Measurements from ENCODE around the gene OR2M5. TPM values are rescaled to one million over a fixed set of nuclear protein-coding genes. Genes with fewer than 3 reads are reported as not detected.

The OR2M5 gene
- total RNA-seq, result not detected
- polyA plus RNA-seq (ENCODE audit: insufficient read length in 2 of 2), result not detected
- long read RNA-seq, donor 1, result 0 reads
- long read RNA-seq, donor 2, result 0 reads
- long read RNA-seq, donor 3, result 0 reads
- long read RNA-seq, donor 4, result 0 reads

- H3K4me3 ChIP-seq (ENCODE audit: low read depth, low read length), result no peak within 1 kb of the TSS
- no CpG with 5 or more reads among the region's 3 CpGs for WGBS (ENCODE audit: insufficient coverage)
Observed at GRCh38 chr1:248144513-248145198, at the start of gene OR2M5. TSS of gene OR2M5 (plus strand) at chr1:248145148. CDS start at chr1:248145148, 0 bp downstream.

GRCh38 chr1:248098529-248098928, 46.4 kb upstream of the OR2M5 start:
- no peak for DNase-seq (ENCODE audit: low read depth in 4 of 6, low spot score in 6 of 6)
- Histone ChIP-seq H3K4me3 (ENCODE audit: low read depth, low read length) (no peak overlapping the region), H3K4me1 (ENCODE audit: control insufficient read depth, insufficient read depth, low read length) (no peaks in the 10 kb centered on the region), H3K27ac (ENCODE audit: low read depth, low read length) (no peak overlapping the region), H3K9me3 (ENCODE audit: control insufficient read depth, insufficient read depth, low read length) (no peaks in the 10 kb centered on the region), H3K27me3 (ENCODE audit: control insufficient read depth, insufficient read depth, low read length) (no peaks in the 10 kb centered on the region), H3K36me3 (ENCODE audit: control insufficient read depth, insufficient read depth, low read length) (no peaks in the 10 kb centered on the region)
- no CpG with 5 or more reads among the region's 1 CpG for WGBS (ENCODE audit: insufficient coverage)

More at GRCh38 chr1:248144513-248145198, at the start of gene OR2M5:
- Histone ChIP-seq H3K36me3 (ENCODE audit: control insufficient read depth, insufficient read depth, low read length) (no peaks in the 10 kb centered on the region), H3K27ac (ENCODE audit: low read depth, low read length) (no peak within 1 kb of the TSS), H3K27me3 (ENCODE audit: control insufficient read depth, insufficient read depth, low read length) (no peaks in the 10 kb centered on the region), H3K4me1 (ENCODE audit: control insufficient read depth, insufficient read depth, low read length) (no peaks in the 10 kb centered on the region), H3K9me3 (ENCODE audit: control insufficient read depth, insufficient read depth, low read length) (no peaks in the 10 kb centered on the region)
- DNase-seq (ENCODE audit: low read depth in 4 of 6, low spot score in 6 of 6), result no peak

- Histone ChIP-seq H3K27ac (ENCODE audit: low read depth, low read length) (no peak overlapping the region), H3K9me3 (ENCODE audit: control insufficient read depth, insufficient read depth, low read length) (peaks cover 5% of the 10 kb centered on the region), H3K36me3 (ENCODE audit: control insufficient read depth, insufficient read depth, low read length) (no peaks in the 10 kb centered on the region), H3K4me1 (ENCODE audit: control insufficient read depth, insufficient read depth, low read length) (no peaks in the 10 kb centered on the region), H3K4me3 (ENCODE audit: low read depth, low read length) (no peak overlapping the region), H3K27me3 (ENCODE audit: control insufficient read depth, insufficient read depth, low read length) (no peaks in the 10 kb centered on the region)
- no peak for DNase-seq (ENCODE audit: low read depth in 4 of 6, low spot score in 6 of 6)
Observed at GRCh38 chr1:248102847-248103246, 42.1 kb upstream of the OR2M5 start.

- Histone ChIP-seq H3K27me3 (ENCODE audit: control insufficient read depth, insufficient read depth, low read length) (no peaks in the 10 kb centered on the region), H3K36me3 (ENCODE audit: control insufficient read depth, insufficient read depth, low read length) (no peaks in the 10 kb centered on the region), H3K4me1 (ENCODE audit: control insufficient read depth, insufficient read depth, low read length) (no peaks in the 10 kb centered on the region), H3K4me3 (ENCODE audit: low read depth, low read length) (no peak overlapping the region), H3K27ac (ENCODE audit: low read depth, low read length) (no peak overlapping the region), H3K9me3 (ENCODE audit: control insufficient read depth, insufficient read depth, low read length) (peaks cover 8% of the 10 kb centered on the region)
- DNase-seq (ENCODE audit: low read depth in 4 of 6, low spot score in 6 of 6), result no peak
- WGBS (ENCODE audit: insufficient coverage), result 81% methylated on average over 3 of the region's 5 CpGs
Observed at GRCh38 chr1:248111157-248111556, 33.8 kb upstream of the OR2M5 start.

- H3K9me3 ChIP-seq (ENCODE audit: control insufficient read depth, insufficient read depth, low read length), result peaks cover 3% of the 10 kb centered on the region
- no peak overlapping the region for H3K27ac ChIP-seq (ENCODE audit: low read depth, low read length)
- no peaks in the 10 kb centered on the region for H3K27me3 ChIP-seq (ENCODE audit: control insufficient read depth, insufficient read depth, low read length)
- no peak for DNase-seq (ENCODE audit: low read depth in 4 of 6, low spot score in 6 of 6)
- H3K36me3 ChIP-seq (ENCODE audit: control insufficient read depth, insufficient read depth, low read length), result no peaks in the 10 kb centered on the region
- 78% methylated on average over 4 of the region's 7 CpGs for WGBS (ENCODE audit: insufficient coverage)
- H3K4me1 ChIP-seq (ENCODE audit: control insufficient read depth, insufficient read depth, low read length), result no peaks in the 10 kb centered on the region
- no peak overlapping the region for H3K4me3 ChIP-seq (ENCODE audit: low read depth, low read length)
Observed at GRCh38 chr1:248114890-248115289, 30.1 kb upstream of the OR2M5 start.

GRCh38 chr1:248127653-248128052, 17.3 kb upstream of the OR2M5 start:
- H3K27ac ChIP-seq (ENCODE audit: low read depth, low read length), result no peak overlapping the region
- no peak overlapping the region for H3K4me3 ChIP-seq (ENCODE audit: low read depth, low read length)
- DNase-seq (ENCODE audit: low read depth in 4 of 6, low spot score in 6 of 6), result no peak
- WGBS (ENCODE audit: insufficient coverage), result 81% methylated on average over 5 of the region's 5 CpGs
- H3K27me3 ChIP-seq (ENCODE audit: control insufficient read depth, insufficient read depth, low read length), result no peaks in the 10 kb centered on the region
- H3K4me1 ChIP-seq (ENCODE audit: control insufficient read depth, insufficient read depth, low read length), result no peaks in the 10 kb centered on the region
- no peaks in the 10 kb centered on the region for H3K36me3 ChIP-seq (ENCODE audit: control insufficient read depth, insufficient read depth, low read length)
- H3K9me3 ChIP-seq (ENCODE audit: control insufficient read depth, insufficient read depth, low read length), result peaks cover 15% of the 10 kb centered on the region

- Histone ChIP-seq H3K9me3 (ENCODE audit: control insufficient read depth, insufficient read depth, low read length) (no peaks in the 10 kb centered on the region), H3K36me3 (ENCODE audit: control insufficient read depth, insufficient read depth, low read length) (no peaks in the 10 kb centered on the region), H3K27me3 (ENCODE audit: control insufficient read depth, insufficient read depth, low read length) (no peaks in the 10 kb centered on the region), H3K27ac (ENCODE audit: low read depth, low read length) (no peak overlapping the region), H3K4me1 (ENCODE audit: control insufficient read depth, insufficient read depth, low read length) (no peaks in the 10 kb centered on the region), H3K4me3 (ENCODE audit: low read depth, low read length) (no peak overlapping the region)
- DNase-seq (ENCODE audit: low read depth in 4 of 6, low spot score in 6 of 6), result no peak
- 70% methylated on average over 16 of the region's 21 CpGs for WGBS (ENCODE audit: insufficient coverage)
Observed at GRCh38 chr1:248136811-248137210, 8.1 kb upstream of the OR2M5 start.

- no peak for DNase-seq (ENCODE audit: low read depth in 4 of 6, low spot score in 6 of 6)
- Histone ChIP-seq H3K4me3 (ENCODE audit: low read depth, low read length) (no peak overlapping the region), H3K36me3 (ENCODE audit: control insufficient read depth, insufficient read depth, low read length) (no peaks in the 10 kb centered on the region), H3K27me3 (ENCODE audit: control insufficient read depth, insufficient read depth, low read length) (no peaks in the 10 kb centered on the region), H3K9me3 (ENCODE audit: control insufficient read depth, insufficient read depth, low read length) (no peaks in the 10 kb centered on the region), H3K27ac (ENCODE audit: low read depth, low read length) (no peak overlapping the region), H3K4me1 (ENCODE audit: control insufficient read depth, insufficient read depth, low read length) (no peaks in the 10 kb centered on the region)
- WGBS (ENCODE audit: insufficient coverage), result no CpG with 5 or more reads among the region's 1 CpG
Observed at GRCh38 chr1:248140846-248141245, 4.1 kb upstream of the OR2M5 start.

- Histone ChIP-seq H3K4me1 (ENCODE audit: control insufficient read depth, insufficient read depth, low read length) (no peaks in the 10 kb centered on the region), H3K9me3 (ENCODE audit: control insufficient read depth, insufficient read depth, low read length) (no peaks in the 10 kb centered on the region)
- WGBS (ENCODE audit: insufficient coverage), result no CpG with 5 or more reads among the region's 1 CpG
Observed at GRCh38 chr1:248143311-248143710, 1.6 kb upstream of the OR2M5 start.

GRCh38 chr1:248152056-248152827, 7.3 kb downstream of the OR2M5 start:
- Histone ChIP-seq H3K4me1 (ENCODE audit: control insufficient read depth, insufficient read depth, low read length) (no peaks in the 10 kb centered on the region), H3K27me3 (ENCODE audit: control insufficient read depth, insufficient read depth, low read length) (no peaks in the 10 kb centered on the region), H3K27ac (ENCODE audit: low read depth, low read length) (no peak overlapping the region), H3K36me3 (ENCODE audit: control insufficient read depth, insufficient read depth, low read length) (no peaks in the 10 kb centered on the region), H3K4me3 (ENCODE audit: low read depth, low read length) (no peak overlapping the region), H3K9me3 (ENCODE audit: control insufficient read depth, insufficient read depth, low read length) (peaks cover 5% of the 10 kb centered on the region)
- no peak for DNase-seq (ENCODE audit: low read depth in 4 of 6, low spot score in 6 of 6)
- WGBS (ENCODE audit: insufficient coverage), result 83% methylated on average over 6 of the region's 6 CpGs

More at GRCh38 chr1:248143311-248143710, 1.6 kb upstream of the OR2M5 start:
- no peaks in the 10 kb centered on the region for H3K36me3 ChIP-seq (ENCODE audit: control insufficient read depth, insufficient read depth, low read length)
- H3K27me3 ChIP-seq (ENCODE audit: control insufficient read depth, insufficient read depth, low read length), result no peaks in the 10 kb centered on the region
- H3K27ac ChIP-seq (ENCODE audit: low read depth, low read length), result no peak overlapping the region
- H3K4me3 ChIP-seq (ENCODE audit: low read depth, low read length), result no peak overlapping the region
- DNase-seq (ENCODE audit: low read depth in 4 of 6, low spot score in 6 of 6), result no peak
